Endothelial cell of umbilical vein (primary cell): ENCODE data around the gene PDE7B. TPM values are rescaled to one million over a fixed set of nuclear protein-coding genes. Genes with fewer than 3 reads are reported as not detected.

Experiments
- BruUV-seq: library from RNA; stranded (reverse); fragments of 400-500 nt; replicated peaks from 2 replicates; lab custom pipeline; 2021; lab: Mats Ljungman, UMichigan
- CTCF ChIA-PET: fragments of 300-600, 350-600 bp; sonication (Branson Sonifier 250); formaldehyde crosslinking; loops from one replicate; lab custom pipeline; 2021; ENCODE audit warnings: antibody characterized with exemption, inconsistent platforms; lab: Charles Lee
- POLR2A ChIA-PET: fragments of 300-600, 350-600 bp; sonication (Branson Sonifier 250); formaldehyde crosslinking; loops from one replicate; lab custom pipeline; 2021; ENCODE audit warnings: antibody characterized with exemption, inconsistent platforms; lab: Charles Lee
- DNase-seq: peaks from one replicate; pipeline ENCODE4 v3.0.0-alpha.2; 2011; ENCODE audit warnings: low read depth, low spot score
- FAIRE-seq: peaks from 2 replicates; lab custom pipeline; 2011; peaks lifted over from hg19 to GRCh38; lab: Jason Lieb, UNC
- H2AFZ ChIP-seq: 2 replicates; pipeline ENCODE4 v1.6.0; 2012; ENCODE audit warnings: low read depth, low read length, control low read depth, inconsistent platforms
- H3K27ac ChIP-seq: 2 replicates; pipeline ENCODE4 v1.5.1; 2011; ENCODE audit warnings: low read depth, mild to moderate bottlenecking, control low read depth, low read length, moderate library complexity; ENCODE audit not compliant: insufficient read depth
- H3K27me3 ChIP-seq, 2 experiments: 2 replicates each; pipeline versions ENCODE4 v1.6.0 to v1.6.1; 2011; ENCODE audit warnings: low read length in 2 of 2, mixed read lengths in 1 of 2; ENCODE audit not compliant: control insufficient read depth in 2 of 2, insufficient read depth in 2 of 2
- H3K36me3 ChIP-seq, 2 experiments: 2 replicates in 1 of 2; 3 replicates in 1 of 2; pipeline ENCODE4 v1.5.1; 2011; ENCODE audit warnings: low read length in 2 of 2, mild to moderate bottlenecking in 1 of 2, moderate library complexity in 1 of 2; ENCODE audit not compliant: control insufficient read depth in 2 of 2, insufficient read depth in 2 of 2; ENCODE audit errors: extremely low read depth in 1 of 2
- H3K4me1 ChIP-seq: 3 replicates; pipeline ENCODE4 v1.5.1; 2011; ENCODE audit warnings: mild to moderate bottlenecking, low read length; ENCODE audit not compliant: control insufficient read depth, insufficient read depth; ENCODE audit errors: extremely low read depth
- H3K4me2 ChIP-seq: 2 replicates; pipeline ENCODE4 v1.6.1; 2011; ENCODE audit warnings: low read length, control low read depth, mixed read lengths; ENCODE audit not compliant: insufficient read depth
- H3K4me3 ChIP-seq, 3 experiments: fragments of 200-600 bp in 1 of 3; sonication (generic), shearing (Covaris generic) in 1 of 3; replicated peaks in 1 of 3; 2 replicates each; pipeline ENCODE4 v1.5.1; 2011 to 2016; ENCODE audit warnings: control low read depth in 3 of 3, low read length in 3 of 3, mild to moderate bottlenecking in 2 of 3, inconsistent platforms in 1 of 3, low read depth in 1 of 3, moderate library complexity in 1 of 3; ENCODE audit not compliant: insufficient read depth in 1 of 3
- H3K79me2 ChIP-seq: 2 replicates; pipeline ENCODE4 v1.6.0; 2012; ENCODE audit warnings: low read length, inconsistent platforms; ENCODE audit not compliant: control insufficient read depth, insufficient read depth
- H3K9ac ChIP-seq: replicated peaks from 2 replicates; pipeline ENCODE3; 2011; ENCODE audit warnings: low read length, control low read depth; ENCODE audit not compliant: insufficient read depth; ENCODE audit errors: extremely low read depth
- H3K9me1 ChIP-seq: replicated peaks from 3 replicates; pipeline ENCODE4 v1.6.0; 2011; ENCODE audit warnings: mild to moderate bottlenecking, low read length; ENCODE audit not compliant: control insufficient read depth, insufficient read depth; ENCODE audit errors: extremely low read depth
- H3K9me3 ChIP-seq: replicated peaks from 2 replicates; pipeline ENCODE4 v1.5.1; 2012; ENCODE audit warnings: low read length, inconsistent platforms; ENCODE audit not compliant: control insufficient read depth, insufficient read depth
- H4K20me1 ChIP-seq: replicated peaks from 2 replicates; pipeline ENCODE3; 2011; ENCODE audit warnings: mild to moderate bottlenecking, low read length; ENCODE audit not compliant: control insufficient read depth, insufficient read depth; ENCODE audit errors: extremely low read depth
- CTCF ChIP-seq, 2 donors: IDR thresholded peaks; 1 replicate in 1 of 2; 2 replicates in 1 of 2; pipeline ENCODE4 v1.5.1; 2011; ENCODE audit warnings: low read length in 2 of 2, mild to moderate bottlenecking in 2 of 2, moderate library complexity in 2 of 2, control low read depth in 1 of 2, inconsistent platforms in 1 of 2, low read depth in 1 of 2; ENCODE audit not compliant: insufficient read depth in 1 of 2; ENCODE audit errors: extremely low read depth in 1 of 2
- EZH2 ChIP-seq: IDR thresholded peaks from 2 replicates; pipeline ENCODE4 v1.6.1; 2012; ENCODE audit warnings: borderline replicate concordance, low read depth, mild to moderate bottlenecking, moderate library complexity, low read length, inconsistent platforms; ENCODE audit not compliant: severe bottlenecking
- FOS ChIP-seq: IDR thresholded peaks from 2 replicates; pipeline ENCODE4 v1.6.1; 2011; ENCODE audit warnings: mild to moderate bottlenecking, low read length, moderate library complexity, borderline replicate concordance; ENCODE audit not compliant: insufficient read depth
- GATA2 ChIP-seq: IDR thresholded peaks from 2 replicates; pipeline ENCODE4 v1.7.0; 2011; ENCODE audit warnings: low read depth, mild to moderate bottlenecking, moderate library complexity, mixed read lengths, low read length; ENCODE audit not compliant: insufficient read length, insufficient read depth
- JUN ChIP-seq: IDR thresholded peaks from 2 replicates; pipeline ENCODE4 v1.6.1; 2011; ENCODE audit warnings: borderline replicate concordance, low read depth; ENCODE audit not compliant: insufficient read length, insufficient read depth
- MAX ChIP-seq: IDR thresholded peaks from 2 replicates; pipeline ENCODE4 v1.6.1; 2011; ENCODE audit not compliant: insufficient read depth, insufficient read length
- MYC ChIP-seq: IDR thresholded peaks from one replicate; pipeline ENCODE4 v1.6.1; 2011; ENCODE audit warnings: mild to moderate bottlenecking, low read depth, low read length
- POLR2A ChIP-seq: IDR thresholded peaks from 2 replicates; pipeline ENCODE4 v1.6.1; 2012; ENCODE audit warnings: low read depth, mild to moderate bottlenecking, control low read depth, low read length
- POLR2AphosphoS5 ChIP-seq: IDR thresholded peaks from 2 replicates; pipeline ENCODE4 v1.6.1; 2012; ENCODE audit warnings: low read depth, mild to moderate bottlenecking, control low read depth, low read length, moderate library complexity; ENCODE audit not compliant: insufficient read depth
- dilution Hi-C: fragments of 300-500 bp; cut with MboI; formaldehyde crosslinking; loops from one replicate; pipeline ENCODE4 v1.15.0; 2019; ENCODE audit warnings: low sequenced_read_pairs; ENCODE audit not compliant: extremely low pct_ligation_motif_present
- intact Hi-C: fragments of 100-400 bp; cut with micrococcal nuclease; formaldehyde crosslinking; loops from one replicate; pipeline ENCODE4 v1.10.0; 2022
- polyA plus RNA-seq, 4 experiments: library from polyadenylated mRNA; depleted of rRNA in 3 of 4; stranded (reverse) in 3 of 4; unstranded in 1 of 4; fragments of >200 nt; gene quantifications; 2 replicates each; pipeline versions ENCODE4 v1.2.1 to v1.2.3, GENCODE V29; 2011 to 2012; ENCODE audit warnings: missing spikeins in 1 of 4
- total RNA-seq: library from RNA; stranded (reverse); gene quantifications from 2 replicates; pipeline ENCODE4 v1.2.3, GENCODE V29; 2021

PDE7B gene
- total and polyA plus RNA-seq, 2 donors (not counting 3 experiments of a cell fraction or from before 2014, with no cell fraction given): 20.6 to 25.1 TPM

GRCh38 chr6:135833771-135834170 lies 17.7 kb upstream of the PDE7B start:
- H3K36me3 ChIP-seq: no peaks in the 10 kb centered on the region
- ChIA-PET CTCF (interaction anchor here (0.6 to 1.3 kb wide), 5 partner anchors 15 to 301 kb away, joined by 3 to 6 read pairs (median 3); no protein-coding TSS in a partner anchor), POLR2A (interaction anchor here (0.6 to 0.7 kb wide), 2 partner anchors 15 to 495 kb away, joined by 4 to 6 read pairs; no protein-coding TSS in a partner anchor)
- dilution Hi-C loops: no loop called here
- peaks cover 3% of the 10 kb centered on the region for H3K4me1 ChIP-seq
- no peaks in the 10 kb centered on the region for H3K79me2 ChIP-seq
- FAIRE-seq (no peak), DNase-seq (peak; percentile 34)
- no peaks in the 10 kb centered on the region for H4K20me1 ChIP-seq
- intact Hi-C loops: no loop called here
- H3K4me3 ChIP-seq: no peak overlapping the region
- no TSS peak for BruUV-seq
- H2AFZ ChIP-seq: no peak overlapping the region
- peaks cover 26 to 28% of the 10 kb centered on the region in 2 experiments for H3K27me3 ChIP-seq
- TF ChIP-seq MYC (no peak), EZH2 (no peak), POLR2A (no peak), FOS (no peak), MAX (no peak), POLR2AphosphoS5 (no peak), CTCF (IDR thresholded peaks at IDR 0.05; ENCODE audit: extremely low read depth in 1 of 2, insufficient read depth in 1 of 2, low read depth in 1 of 2, low read length in 2 of 2) (no peak), JUN (no peak), GATA2 (no peak)
- H3K4me2 ChIP-seq: no peak overlapping the region
- H3K27ac ChIP-seq: no peak overlapping the region
- no peak overlapping the region for H3K9ac ChIP-seq
- H3K9me1 ChIP-seq: no peaks in the 10 kb centered on the region
- H3K9me3 ChIP-seq: no peaks in the 10 kb centered on the region
